IMR-90 (cell line): Measurements from ENCODE around the gene CAMSAP3. TPM values are rescaled to one million over a fixed set of nuclear protein-coding genes. Genes with fewer than 3 reads are reported as not detected.

Source experiments
- ATAC-seq: fragments of 200-7000 bp; cut with Tn5 transposase; 2 replicates; pipeline ENCODE4 v1.9.1; 2020; ENCODE audit warnings: low read depth, mild to moderate bottlenecking, moderate library complexity
- BruUV-seq: library from RNA; stranded (reverse); fragments of 400-500 nt; replicated peaks from 2 replicates; lab custom pipeline; 2021; lab: Mats Ljungman, UMichigan
- CTCF ChIA-PET: fragments of 300-600 bp; formaldehyde crosslinking; extraction: SDS; loops from one replicate; lab custom pipeline; 2021; ENCODE audit warnings: antibody characterized with exemption; lab: Yijun Ruan, JAX
- POLR2A ChIA-PET: fragments of 300-600 bp; sonication (Branson Sonifier 250); formaldehyde crosslinking; loops from one replicate; lab custom pipeline; 2022; ENCODE audit warnings: antibody characterized with exemption; ENCODE audit not compliant: unreplicated experiment; lab: Charles Lee
- DNase-seq: peaks from one replicate; pipeline ENCODE4 v3.0.0; 2013
- H2AFZ ChIP-seq: replicated peaks from 2 replicates; pipeline ENCODE3; 2013; ENCODE audit warnings: low read length, mild to moderate bottlenecking; ENCODE audit not compliant: poor library complexity
- H2AK5ac ChIP-seq: 2 replicates; pipeline ENCODE4 v1.6.1; 2013; ENCODE audit warnings: low read depth, low read length, inconsistent platforms
- H2AK9ac ChIP-seq: replicated peaks from 2 replicates; pipeline ENCODE3; 2013; ENCODE audit warnings: mild to moderate bottlenecking, low read depth, low read length, moderate library complexity; ENCODE audit not compliant: poor library complexity
- H2BK120ac ChIP-seq: 2 replicates; pipeline ENCODE4 v1.6.1; 2013; ENCODE audit warnings: low read depth, low read length, inconsistent platforms
- H2BK15ac ChIP-seq: 3 replicates; pipeline ENCODE4 v1.6.1; 2013; ENCODE audit warnings: low read depth, low read length, inconsistent platforms
- H2BK20ac ChIP-seq: 2 replicates; pipeline ENCODE4 v1.6.1; 2013; ENCODE audit warnings: low read depth, mild to moderate bottlenecking, inconsistent platforms, low read length, moderate library complexity
- H2BK5ac ChIP-seq: 2 replicates; pipeline ENCODE4 v1.6.1; 2013; ENCODE audit warnings: mild to moderate bottlenecking, low read depth, low read length, inconsistent platforms; ENCODE audit not compliant: poor library complexity, severe bottlenecking
- H3K14ac ChIP-seq: replicated peaks from 2 replicates; pipeline ENCODE4 v1.6.1; 2013; ENCODE audit warnings: low read depth, low read length, inconsistent platforms
- H3K18ac ChIP-seq: 2 replicates; pipeline ENCODE4 v1.6.1; 2013; ENCODE audit warnings: low read depth, low read length, control low read depth
- H3K23ac ChIP-seq: 2 replicates; pipeline ENCODE4 v1.6.1; 2013; ENCODE audit warnings: low read depth, low read length, inconsistent platforms
- H3K27ac ChIP-seq: 2 replicates; pipeline ENCODE4 v1.5.1; 2013; ENCODE audit warnings: mild to moderate bottlenecking, control low read depth, low read length; ENCODE audit not compliant: insufficient read depth
- H3K27me3 ChIP-seq: 2 replicates; pipeline ENCODE4 v1.6.1; 2013; ENCODE audit warnings: low read length; ENCODE audit not compliant: control insufficient read depth, insufficient read depth
- H3K36me3 ChIP-seq: 2 replicates; pipeline ENCODE4 v1.6.1; 2013; ENCODE audit warnings: low read length, mixed read lengths; ENCODE audit not compliant: control insufficient read depth, insufficient read depth
- H3K4ac ChIP-seq: 2 replicates; pipeline ENCODE4 v1.6.1; 2013; ENCODE audit warnings: low read depth, low read length, inconsistent platforms
- H3K4me1 ChIP-seq: 2 replicates; pipeline ENCODE4 v1.6.1; 2013; ENCODE audit warnings: low read length, mixed read lengths; ENCODE audit not compliant: control insufficient read depth, insufficient read depth
- H3K4me2 ChIP-seq: 2 replicates; pipeline ENCODE4 v1.6.1; 2013; ENCODE audit warnings: low read depth, mild to moderate bottlenecking, control low read depth, low read length, moderate library complexity
- H3K4me3 ChIP-seq: 2 replicates; pipeline ENCODE4 v1.5.1; 2013; ENCODE audit warnings: low read depth, mild to moderate bottlenecking, control low read depth, low read length, moderate library complexity; ENCODE audit not compliant: insufficient read depth
- H3K56ac ChIP-seq: 2 replicates; pipeline ENCODE4 v1.6.1; 2013; ENCODE audit warnings: low read length, inconsistent platforms; ENCODE audit not compliant: insufficient read depth; ENCODE audit errors: extremely low read depth
- H3K79me1 ChIP-seq, 2 experiments: 2 replicates each; pipeline ENCODE4 v1.6.1; 2013; ENCODE audit warnings: low read length in 2 of 2, inconsistent platforms in 1 of 2, low read depth in 1 of 2
- H3K9ac ChIP-seq: 2 replicates; pipeline ENCODE4 v1.6.1; 2013; ENCODE audit warnings: low read depth, low read length, control low read depth
- H3K9me1 ChIP-seq: 2 replicates; pipeline ENCODE4 v1.6.1; 2013; ENCODE audit warnings: low read length, inconsistent platforms; ENCODE audit not compliant: insufficient read depth
- H3K9me3 ChIP-seq: 2 replicates; pipeline ENCODE4 v1.6.1; 2013; ENCODE audit warnings: low read length; ENCODE audit not compliant: control insufficient read depth, insufficient read depth
- H4K20me1 ChIP-seq: 2 replicates; pipeline ENCODE4 v1.6.1; 2013; ENCODE audit warnings: low read length, inconsistent platforms; ENCODE audit not compliant: insufficient read depth
- H4K5ac ChIP-seq: 2 replicates; pipeline ENCODE4 v1.6.1; 2013; ENCODE audit warnings: mild to moderate bottlenecking, low read depth, low read length, control low read depth
- H4K8ac ChIP-seq, 2 experiments: 2 replicates each; pipeline ENCODE4 v1.6.1; 2013; ENCODE audit warnings: low read depth in 2 of 2, low read length in 2 of 2, control low read depth in 1 of 2, inconsistent platforms in 1 of 2
- H4K91ac ChIP-seq: 2 replicates; pipeline ENCODE4 v1.6.1; 2013; ENCODE audit warnings: low read depth, low read length, inconsistent platforms; ENCODE audit not compliant: insufficient read depth
- BHLHE40 ChIP-seq: fragments of 150-350 bp; IDR thresholded peaks from 2 replicates; pipeline ENCODE4 v1.6.1; 2016; ENCODE audit warnings: mild to moderate bottlenecking, low read depth, low read length
- CEBPB ChIP-seq: IDR thresholded peaks from 2 replicates; pipeline ENCODE4 v1.6.1; 2012; ENCODE audit warnings: low read depth, low read length, improper control_type of control experiment
- CHD1 ChIP-seq: IDR thresholded peaks from 2 replicates; pipeline ENCODE4 v1.6.1; 2012; ENCODE audit warnings: low read depth, low read length, improper control_type of control experiment
- FOS ChIP-seq: fragments of 150-350 bp; IDR thresholded peaks from 2 replicates; pipeline ENCODE4 v1.6.1; 2016; ENCODE audit warnings: low read depth, low read length
- MAZ ChIP-seq: IDR thresholded peaks from 2 replicates; pipeline ENCODE4 v1.6.1; 2012; ENCODE audit warnings: low read depth, mild to moderate bottlenecking, low read length, improper control_type of control experiment, moderate library complexity, borderline replicate concordance
- MXI1 ChIP-seq: IDR thresholded peaks from 2 replicates; pipeline ENCODE4 v1.6.1; 2012; ENCODE audit warnings: low read depth, mild to moderate bottlenecking, low read length, moderate library complexity, borderline replicate concordance
- dilution Hi-C: fragments of 300-500 bp; cut with HindIII; formaldehyde crosslinking; loops from one replicate; pipeline ENCODE4 v1.14.3; 2018; ENCODE audit warnings: low sequenced_read_pairs; ENCODE audit not compliant: unreplicated experiment
- in situ Hi-C: fragments of 300-500 bp; cut with MboI; formaldehyde crosslinking; loops from 3 replicates; pipeline ENCODE4 v1.14.3; 2019; ENCODE audit warnings: low sequenced_read_pairs, inconsistent platforms, mixed read lengths
- intact Hi-C: fragments of 100-400 bp; cut with micrococcal nuclease; formaldehyde crosslinking; loops from 2 replicates; pipeline ENCODE4 v1.10.0; 2022
- polyA plus RNA-seq, 3 experiments: library from polyadenylated mRNA; depleted of rRNA; stranded (reverse); fragments of >200 nt; gene quantifications; 2 replicates each; pipeline ENCODE4 v1.2.3, GENCODE V29; 2012; ENCODE audit warnings: low replicate concordance in 1 of 3
- total RNA-seq: library from RNA; depleted of rRNA; stranded (reverse); fragments of >200 nt; gene quantifications from 2 replicates; pipeline ENCODE4 v1.2.3, GENCODE V29; 2012

CAMSAP3 gene
- total and polyA plus RNA-seq, 2 of the 4 experiments (the other 2 are of a cell fraction) = not detected

GRCh38 chr19:7600721-7601120, 5.1 kb downstream of the CAMSAP3 start:
- Histone ChIP-seq H2BK120ac (no peak overlapping the region), H3K56ac (no peak overlapping the region), H3K79me1 (no peaks in the 10 kb centered on the region), H3K27me3 (peaks cover 29% of the 10 kb centered on the region), H3K4me2 (no peak overlapping the region), H3K9ac (no peak overlapping the region), H2AFZ (no peak overlapping the region), H2AK9ac (no peak overlapping the region), H3K18ac (no peak overlapping the region), H3K4me1 (no peaks in the 10 kb centered on the region), H3K36me3 (no peaks in the 10 kb centered on the region), H3K9me1 (no peaks in the 10 kb centered on the region), H3K27ac (no peak overlapping the region), H4K5ac (no peak overlapping the region), H3K14ac (no peak overlapping the region), H2BK20ac (no peak overlapping the region), H3K4me3 (no peak overlapping the region), H4K91ac (no peak overlapping the region), H3K23ac (no peak overlapping the region), H3K9me3 (no peaks in the 10 kb centered on the region), H2BK5ac (no peak overlapping the region), H4K20me1 (no peaks in the 10 kb centered on the region), H3K4ac (no peak overlapping the region), H2BK15ac (no peak overlapping the region), H4K8ac (no peak overlapping the region), H2AK5ac (no peak overlapping the region)
- ChIA-PET CTCF (no interaction called here), POLR2A (no interaction called here)
- TF ChIP-seq MAZ = no peak
- no peak for TF ChIP-seq CHD1
- TF ChIP-seq BHLHE40 = no peak
- TF ChIP-seq CEBPB = no peak
- no peak for TF ChIP-seq FOS
- TF ChIP-seq MXI1 = no peak
- dilution Hi-C loops (no loop called here), intact Hi-C loops (no loop called here), in situ Hi-C loops (no loop called here)
- no TSS peak for BruUV-seq
- ATAC-seq (no peak), DNase-seq (no peak)
